Midbrain (tissue), 1 donor: ENCODE data around the gene CAMSAP3.
"Not testable (repeated sequence)": the region's sequence is repeated elsewhere in the genome, so short reads cannot be mapped to it uniquely, and the experiment has no call there.

Experiments
- DNase-seq: peaks from one replicate; lab custom pipeline; 2025; lab: John Stamatoyannopoulos, UW

The CAMSAP3 gene

GRCh38 chr19:7575434-7576040 is 20.1 kb upstream of the CAMSAP3 start:
- no peak for DNase-seq

GRCh38 chr19:7577422-7577821 is 18.2 kb upstream of the CAMSAP3 start:
- not testable (repeated sequence) for DNase-seq

- no peak for DNase-seq
Observed at GRCh38 chr19:7578127-7578526, 17.5 kb upstream of the CAMSAP3 start.

GRCh38 chr19:7579182-7579581 is 16.5 kb upstream of the CAMSAP3 start:
- DNase-seq, result no peak

- DNase-seq, result no peak
Observed at GRCh38 chr19:7582446-7582845, 13.2 kb upstream of the CAMSAP3 start.

GRCh38 chr19:7589822-7590221 is 5.8 kb upstream of the CAMSAP3 start:
- no peak for DNase-seq

- no peak for DNase-seq
Observed at GRCh38 chr19:7590256-7590655, 5.4 kb upstream of the CAMSAP3 start.

- DNase-seq, result no peak
Observed at GRCh38 chr19:7596211-7596937, 711 bp downstream of the CAMSAP3 start.

GRCh38 chr19:7597689-7598088 is 2.0 kb downstream of the CAMSAP3 start:
- no peak for DNase-seq

- DNase-seq, result no peak
Observed at GRCh38 chr19:7598180-7598579, 2.5 kb downstream of the CAMSAP3 start.

- DNase-seq, result no peak
Observed at GRCh38 chr19:7600721-7601120, 5.1 kb downstream of the CAMSAP3 start.

GRCh38 chr19:7602240-7602934 is 6.7 kb downstream of the CAMSAP3 start:
- no peak for DNase-seq

GRCh38 chr19:7602935-7603497 is 7.4 kb downstream of the CAMSAP3 start:
- no peak for DNase-seq

- no peak for DNase-seq
Observed at GRCh38 chr19:7603919-7604318, 8.3 kb downstream of the CAMSAP3 start.

- no peak for DNase-seq
Observed at GRCh38 chr19:7605490-7606222, 10.0 kb downstream of the CAMSAP3 start.

GRCh38 chr19:7606289-7606688 is 10.6 kb downstream of the CAMSAP3 start:
- no peak for DNase-seq

- DNase-seq, result no peak
Observed at GRCh38 chr19:7607212-7607873, 11.7 kb downstream of the CAMSAP3 start.

GRCh38 chr19:7607874-7608560 is 12.4 kb downstream of the CAMSAP3 start:
- no peak for DNase-seq

GRCh38 chr19:7610491-7611240 is 15.0 kb downstream of the CAMSAP3 start:
- no peak for DNase-seq
